ENCODE results near the gene ST7.

The ST7 gene

DNA sequence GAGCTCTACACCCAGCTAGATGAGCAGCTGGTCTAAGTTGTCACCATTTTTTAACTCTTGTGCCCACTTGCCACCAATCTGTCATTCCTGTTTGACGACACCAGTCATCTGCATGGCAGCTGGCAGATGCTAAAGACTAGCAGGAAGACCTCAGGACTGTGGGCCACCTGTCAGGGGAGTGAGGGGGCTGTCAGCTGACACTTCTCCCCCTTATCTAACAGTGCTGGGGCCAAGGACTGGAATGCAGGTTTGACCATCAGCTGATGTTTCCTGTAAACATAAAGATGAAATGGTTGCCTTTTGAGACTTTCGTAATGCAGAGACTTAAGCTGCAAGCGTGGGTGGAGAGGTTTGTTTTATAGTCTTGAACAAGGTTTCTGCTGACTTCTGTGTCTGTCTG, 276.0 kb downstream of the ST7 start:
- Histone ChIP-seq H3K4me1 (ENCODE audit: insufficient read depth, low read length, poor library complexity, severe bottlenecking) (no peaks in the 10 kb centered on the region), H4K20me1 (ENCODE audit: insufficient read depth, low read length, poor library complexity, severe bottlenecking) (no peaks in the 10 kb centered on the region), H3K79me2 (ENCODE audit: insufficient read depth, low read length) (no peaks in the 10 kb centered on the region), H3K9me3 (ENCODE audit: insufficient read depth, low read depth, low read length) (no peaks in the 10 kb centered on the region), H3K27me3 (ENCODE audit: insufficient read depth, low read length, poor library complexity, severe bottlenecking) (no peaks in the 10 kb centered on the region), H3K36me3 (ENCODE audit: insufficient read depth, low read length) (no peaks in the 10 kb centered on the region), H3K9me2 (replicated peaks; ENCODE audit: low read depth, low read length) (no peaks in the 10 kb centered on the region), H3F3A (ENCODE audit: low read depth) (no peaks in the 10 kb centered on the region), H2AFZ (ENCODE audit: low read length) (no peak overlapping the region), H3K4me2 (ENCODE audit: low read depth, low read length, poor library complexity, severe bottlenecking) (no peak overlapping the region), H3K9ac (ENCODE audit: low read depth, low read length, poor library complexity, severe bottlenecking) (no peak overlapping the region), H3K4me3 (ENCODE audit: low read length, poor library complexity, severe bottlenecking) (no peak overlapping the region)
- TF ChIP-seq, protein P1, sequence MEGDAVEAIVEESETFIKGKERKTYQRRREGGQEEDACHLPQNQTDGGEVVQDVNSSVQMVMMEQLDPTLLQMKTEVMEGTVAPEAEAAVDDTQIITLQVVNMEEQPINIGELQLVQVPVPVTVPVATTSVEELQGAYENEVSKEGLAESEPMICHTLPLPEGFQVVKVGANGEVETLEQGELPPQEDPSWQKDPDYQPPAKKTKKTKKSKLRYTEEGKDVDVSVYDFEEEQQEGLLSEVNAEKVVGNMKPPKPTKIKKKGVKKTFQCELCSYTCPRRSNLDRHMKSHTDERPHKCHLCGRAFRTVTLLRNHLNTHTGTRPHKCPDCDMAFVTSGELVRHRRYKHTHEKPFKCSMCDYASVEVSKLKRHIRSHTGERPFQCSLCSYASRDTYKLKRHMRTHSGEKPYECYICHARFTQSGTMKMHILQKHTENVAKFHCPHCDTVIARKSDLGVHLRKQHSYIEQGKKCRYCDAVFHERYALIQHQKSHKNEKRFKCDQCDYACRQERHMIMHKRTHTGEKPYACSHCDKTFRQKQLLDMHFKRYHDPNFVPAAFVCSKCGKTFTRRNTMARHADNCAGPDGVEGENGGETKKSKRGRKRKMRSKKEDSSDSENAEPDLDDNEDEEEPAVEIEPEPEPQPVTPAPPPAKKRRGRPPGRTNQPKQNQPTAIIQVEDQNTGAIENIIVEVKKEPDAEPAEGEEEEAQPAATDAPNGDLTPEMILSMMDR (conservative IDR thresholded peaks at IDR 0.05; ENCODE audit: low read length): no peak
- TF ChIP-seq EZH2phosphoT487 (IDR thresholded peaks at IDR 0.05; ENCODE audit: borderline replicate concordance): no peak

DNA sequence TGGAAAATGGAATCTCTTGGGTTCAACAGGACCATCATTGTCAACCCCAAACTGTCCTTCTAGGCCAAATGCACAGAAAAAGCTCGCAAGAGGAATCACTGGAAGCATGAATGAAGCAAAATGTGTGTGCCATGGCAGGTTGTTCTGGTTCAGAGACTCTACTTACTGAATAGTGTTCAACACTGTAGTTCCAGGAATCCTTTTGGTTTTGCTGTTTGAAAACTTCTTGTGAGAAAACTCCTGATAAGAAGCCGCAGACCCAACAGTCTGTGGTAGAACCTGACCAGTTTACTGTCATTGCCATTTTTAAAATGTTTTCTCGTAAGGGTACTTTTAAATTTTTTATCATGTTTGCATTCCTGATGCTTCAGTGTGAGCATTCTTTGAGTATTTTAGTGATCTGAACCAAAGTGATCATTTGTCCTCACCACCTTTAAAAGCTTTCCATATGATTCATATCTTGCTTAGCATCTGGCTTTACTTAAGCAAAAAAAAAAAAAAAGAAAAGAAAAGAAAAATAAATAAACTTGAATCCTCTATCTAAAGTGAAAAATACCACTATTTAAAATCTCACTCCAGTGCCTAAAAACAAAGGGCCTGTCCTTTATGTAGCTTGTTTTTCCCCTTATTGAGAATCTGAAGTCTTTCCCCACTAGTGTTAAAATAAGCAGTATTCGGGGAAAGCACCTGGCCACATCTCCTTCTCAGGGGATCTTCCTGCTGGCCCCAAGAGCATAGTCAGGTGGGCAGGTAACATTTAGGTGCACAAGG, 277.2 kb downstream of the ST7 start:
- H3K27me3 ChIP-seq (ENCODE audit: insufficient read depth, low read length, poor library complexity, severe bottlenecking): no peaks in the 10 kb centered on the region
- H3F3A ChIP-seq (ENCODE audit: low read depth): no peaks in the 10 kb centered on the region
- H3K4me2 ChIP-seq (ENCODE audit: low read depth, low read length, poor library complexity, severe bottlenecking): no peak overlapping the region
- H3K79me2 ChIP-seq (ENCODE audit: insufficient read depth, low read length): no peaks in the 10 kb centered on the region
- no peaks in the 10 kb centered on the region for H3K9me3 ChIP-seq (ENCODE audit: insufficient read depth, low read depth, low read length)
- no peaks in the 10 kb centered on the region for H4K20me1 ChIP-seq (ENCODE audit: insufficient read depth, low read length, poor library complexity, severe bottlenecking)
- no peaks in the 10 kb centered on the region for H3K4me1 ChIP-seq (ENCODE audit: insufficient read depth, low read length, poor library complexity, severe bottlenecking)
- no peaks in the 10 kb centered on the region for H3K36me3 ChIP-seq (ENCODE audit: insufficient read depth, low read length)
- H3K9ac ChIP-seq (ENCODE audit: low read depth, low read length, poor library complexity, severe bottlenecking): no peak overlapping the region
- no peak overlapping the region for H3K4me3 ChIP-seq (ENCODE audit: low read length, poor library complexity, severe bottlenecking)
- TF ChIP-seq, protein P1 (conservative IDR thresholded peaks at IDR 0.05; ENCODE audit: low read length): no peak
- no peak for TF ChIP-seq EZH2phosphoT487 (IDR thresholded peaks at IDR 0.05; ENCODE audit: borderline replicate concordance)
- no peak overlapping the region for H2AFZ ChIP-seq (ENCODE audit: low read length)
- H3K9me2 ChIP-seq (replicated peaks; ENCODE audit: low read depth, low read length): no peaks in the 10 kb centered on the region

DNA sequence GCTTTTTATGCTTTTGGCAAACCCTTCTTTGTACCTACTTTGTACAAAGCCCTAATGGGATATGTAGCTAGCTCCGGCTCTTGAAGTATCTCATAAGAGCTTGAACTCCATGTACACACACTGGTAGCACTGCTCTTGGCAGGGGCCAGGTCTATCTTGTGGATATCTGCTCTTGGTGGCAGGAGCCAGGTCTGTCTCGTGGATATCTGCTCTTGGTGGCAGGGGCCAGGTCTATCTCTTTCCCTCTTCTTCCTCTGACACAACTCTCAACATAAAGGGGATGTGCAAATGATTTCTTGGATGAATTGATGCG, 277.7 kb downstream of the ST7 start:
- Histone ChIP-seq H3K4me3 (ENCODE audit: low read length, poor library complexity, severe bottlenecking) (no peak overlapping the region), H4K20me1 (ENCODE audit: insufficient read depth, low read length, poor library complexity, severe bottlenecking) (no peaks in the 10 kb centered on the region), H3F3A (ENCODE audit: low read depth) (no peaks in the 10 kb centered on the region), H3K9me2 (replicated peaks; ENCODE audit: low read depth, low read length) (no peaks in the 10 kb centered on the region), H3K36me3 (ENCODE audit: insufficient read depth, low read length) (no peaks in the 10 kb centered on the region), H3K79me2 (ENCODE audit: insufficient read depth, low read length) (no peaks in the 10 kb centered on the region), H3K4me1 (ENCODE audit: insufficient read depth, low read length, poor library complexity, severe bottlenecking) (no peaks in the 10 kb centered on the region), H3K4me2 (ENCODE audit: low read depth, low read length, poor library complexity, severe bottlenecking) (no peak overlapping the region), H3K9me3 (ENCODE audit: insufficient read depth, low read depth, low read length) (no peaks in the 10 kb centered on the region), H2AFZ (ENCODE audit: low read length) (no peak overlapping the region), H3K9ac (ENCODE audit: low read depth, low read length, poor library complexity, severe bottlenecking) (no peak overlapping the region), H3K27me3 (ENCODE audit: insufficient read depth, low read length, poor library complexity, severe bottlenecking) (no peaks in the 10 kb centered on the region)
- no peak for TF ChIP-seq EZH2phosphoT487 (IDR thresholded peaks at IDR 0.05; ENCODE audit: borderline replicate concordance)
- TF ChIP-seq, protein P1 (conservative IDR thresholded peaks at IDR 0.05; ENCODE audit: low read length): no peak
